Nephron (organoid): ENCODE measurements around the gene CYP4X1.
"Not testable (repeated sequence)": the region's sequence is repeated elsewhere in the genome, so short reads cannot be mapped to it uniquely, and the experiment has no call there.

ENCODE experiments used
- H3K27ac Mint-ChIP-seq, 3 experiments: 2 replicates each; pipeline ENCODE4 v1.8.0; 2020; ENCODE audit warnings: mixed read lengths in 3 of 3, mild to moderate bottlenecking in 2 of 3, moderate library complexity in 1 of 3
- H3K27me3 Mint-ChIP-seq: 2 replicates; pipeline ENCODE4 v1.8.0; 2021; ENCODE audit warnings: low read depth, mild to moderate bottlenecking, moderate library complexity, mixed read lengths
- H3K36me3 Mint-ChIP-seq: 2 replicates; pipeline ENCODE4 v1.8.0; 2020; ENCODE audit warnings: low read depth, mixed read lengths
- H3K4me1 Mint-ChIP-seq: 2 replicates; pipeline ENCODE4 v1.8.0; 2020; ENCODE audit warnings: mixed read lengths
- H3K4me3 Mint-ChIP-seq, 3 experiments: 2 replicates each; pipeline ENCODE4 v1.8.0; 2020; ENCODE audit warnings: mild to moderate bottlenecking in 3 of 3, mixed read lengths in 3 of 3, moderate library complexity in 2 of 3
- H3K9me3 Mint-ChIP-seq: 2 replicates; pipeline ENCODE4 v1.8.0; 2020; ENCODE audit warnings: mixed read lengths
- TF ChIP-seq, protein P1 (sequence below), 3 experiments: fragments of 200-600 bp; sonication (generic); IDR thresholded peaks; one replicate each; pipeline ENCODE4 v1.5.0; 2021; ENCODE audit warnings: antibody characterized with exemption in 3 of 3; ENCODE audit not compliant: unreplicated experiment in 3 of 3

Gene CYP4X1

DNA sequence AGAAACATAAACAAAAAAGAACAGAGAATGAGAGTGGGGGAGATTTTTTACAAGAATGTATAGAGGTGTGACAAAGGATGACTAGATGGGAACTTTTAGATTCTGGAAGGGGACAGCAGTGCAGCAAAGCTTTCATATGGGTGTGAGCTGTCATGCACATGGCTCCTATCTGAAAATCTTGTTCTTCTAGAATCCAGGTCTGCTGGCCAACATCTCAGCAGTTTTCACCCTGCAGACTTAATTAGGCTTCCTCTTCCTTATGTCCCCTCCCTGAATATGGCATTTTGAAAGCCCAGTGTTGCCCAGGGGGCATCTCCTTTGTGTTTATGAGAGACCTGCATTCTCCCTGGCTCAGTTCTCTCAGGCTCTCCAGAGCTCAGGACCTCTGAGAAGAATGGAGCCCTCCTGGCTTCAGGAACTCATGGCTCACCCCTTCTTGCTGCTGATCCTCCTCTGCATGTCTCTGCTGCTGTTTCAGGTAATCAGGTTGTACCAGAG is 43.7 kb downstream of the CYP4X1 start, which contains the start of gene CYP4Z1:
TSS of gene CYP4Z1 (plus strand) at position 135 of the 498 bp plus-strand sequence. CDS start at position 395, 260 bp downstream.
- H3K4me3 Mint-ChIP-seq, result no peak within 1 kb of the TSS
- H3K4me1 Mint-ChIP-seq, result no peaks in the 10 kb centered on the region
- H3K27me3 Mint-ChIP-seq, result peaks cover 37% of the 10 kb centered on the region
- H3K9me3 Mint-ChIP-seq, result peaks cover 4% of the 10 kb centered on the region
- no peaks in the 10 kb centered on the region for H3K36me3 Mint-ChIP-seq
- no peak within 1 kb of the TSS for H3K27ac Mint-ChIP-seq
- TF ChIP-seq, protein P1, sequence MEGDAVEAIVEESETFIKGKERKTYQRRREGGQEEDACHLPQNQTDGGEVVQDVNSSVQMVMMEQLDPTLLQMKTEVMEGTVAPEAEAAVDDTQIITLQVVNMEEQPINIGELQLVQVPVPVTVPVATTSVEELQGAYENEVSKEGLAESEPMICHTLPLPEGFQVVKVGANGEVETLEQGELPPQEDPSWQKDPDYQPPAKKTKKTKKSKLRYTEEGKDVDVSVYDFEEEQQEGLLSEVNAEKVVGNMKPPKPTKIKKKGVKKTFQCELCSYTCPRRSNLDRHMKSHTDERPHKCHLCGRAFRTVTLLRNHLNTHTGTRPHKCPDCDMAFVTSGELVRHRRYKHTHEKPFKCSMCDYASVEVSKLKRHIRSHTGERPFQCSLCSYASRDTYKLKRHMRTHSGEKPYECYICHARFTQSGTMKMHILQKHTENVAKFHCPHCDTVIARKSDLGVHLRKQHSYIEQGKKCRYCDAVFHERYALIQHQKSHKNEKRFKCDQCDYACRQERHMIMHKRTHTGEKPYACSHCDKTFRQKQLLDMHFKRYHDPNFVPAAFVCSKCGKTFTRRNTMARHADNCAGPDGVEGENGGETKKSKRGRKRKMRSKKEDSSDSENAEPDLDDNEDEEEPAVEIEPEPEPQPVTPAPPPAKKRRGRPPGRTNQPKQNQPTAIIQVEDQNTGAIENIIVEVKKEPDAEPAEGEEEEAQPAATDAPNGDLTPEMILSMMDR (IDR thresholded peaks at IDR 0.05; ENCODE audit: unreplicated experiment in 3 of 3), result no peak

DNA sequence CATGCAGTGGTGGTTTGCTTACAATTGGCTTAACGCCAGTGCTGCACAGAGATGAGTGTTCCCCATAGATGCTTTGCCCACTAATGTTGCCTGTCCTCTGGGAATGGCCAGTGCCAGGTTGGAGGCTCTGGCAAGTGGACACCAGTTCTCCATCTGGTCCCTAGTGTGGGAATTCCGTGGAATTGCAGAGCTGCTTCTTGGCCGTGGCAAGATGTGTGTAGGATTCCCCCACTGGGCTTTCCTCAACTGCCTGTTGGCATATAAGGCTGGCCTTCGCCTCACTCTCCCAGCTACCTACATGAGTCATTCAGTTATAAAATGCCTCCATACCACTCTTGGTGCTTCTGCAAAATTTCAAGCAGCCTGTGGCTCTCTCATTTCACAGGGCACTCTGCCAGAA is 45.6 kb downstream of the CYP4X1 start:
- H3K4me3 Mint-ChIP-seq, H3K4me1 Mint-ChIP-seq, H3K9me3 Mint-ChIP-seq, H3K36me3 Mint-ChIP-seq, H3K27ac Mint-ChIP-seq: not testable (repeated sequence)
- peaks cover 32% of the 10 kb centered on the region for H3K27me3 Mint-ChIP-seq

DNA sequence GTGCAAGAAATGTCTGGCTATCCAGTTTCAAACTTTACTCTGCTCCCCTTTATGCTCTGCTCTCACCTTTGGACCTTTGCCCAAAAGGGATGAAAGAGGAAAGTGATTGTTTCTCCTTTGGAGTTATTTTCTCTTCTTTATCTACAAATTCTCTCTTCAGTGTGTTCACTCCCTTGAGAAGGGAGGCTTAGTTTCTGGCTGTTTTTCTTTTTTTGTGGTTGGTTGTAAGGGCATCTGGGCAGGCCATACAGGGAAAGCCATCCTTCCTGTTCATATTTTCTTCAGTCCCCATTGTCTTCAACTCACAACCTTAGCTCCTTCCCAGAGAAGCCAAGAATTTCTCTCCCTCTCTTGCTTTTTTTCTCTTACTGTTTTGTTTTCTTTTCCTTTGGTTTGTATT is 46.0 kb downstream of the CYP4X1 start:
- H3K9me3 Mint-ChIP-seq, H3K4me1 Mint-ChIP-seq, H3K27ac Mint-ChIP-seq, H3K4me3 Mint-ChIP-seq, H3K36me3 Mint-ChIP-seq: not testable (repeated sequence)
- peaks cover 32% of the 10 kb centered on the region for H3K27me3 Mint-ChIP-seq

DNA sequence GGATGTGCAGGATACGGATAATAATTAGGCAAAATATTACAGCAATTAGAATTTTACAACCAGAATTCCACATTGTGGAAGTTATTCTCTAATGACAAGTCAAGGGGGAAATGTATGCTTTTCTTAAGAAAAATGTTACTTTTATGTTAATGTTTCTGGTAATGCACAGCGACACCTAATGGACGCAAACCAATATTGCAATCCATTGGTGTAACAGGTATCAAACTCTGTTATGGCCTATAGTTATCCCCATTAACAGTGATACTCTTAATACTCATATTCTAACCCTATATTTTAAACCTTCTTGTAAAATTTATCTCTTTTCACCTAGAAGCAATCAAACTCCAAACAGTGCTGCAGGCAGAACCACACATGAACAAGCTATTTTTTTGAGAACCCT is 65.9 kb downstream of the CYP4X1 start:
- TF ChIP-seq, protein P1 (IDR thresholded peaks at IDR 0.05; ENCODE audit: unreplicated experiment in 3 of 3), result peak; percentile 47 to 68 (median 53)
- not testable (repeated sequence) for H3K4me1 Mint-ChIP-seq, H3K4me3 Mint-ChIP-seq, H3K27me3 Mint-ChIP-seq, H3K27ac Mint-ChIP-seq, H3K9me3 Mint-ChIP-seq, H3K36me3 Mint-ChIP-seq

DNA sequence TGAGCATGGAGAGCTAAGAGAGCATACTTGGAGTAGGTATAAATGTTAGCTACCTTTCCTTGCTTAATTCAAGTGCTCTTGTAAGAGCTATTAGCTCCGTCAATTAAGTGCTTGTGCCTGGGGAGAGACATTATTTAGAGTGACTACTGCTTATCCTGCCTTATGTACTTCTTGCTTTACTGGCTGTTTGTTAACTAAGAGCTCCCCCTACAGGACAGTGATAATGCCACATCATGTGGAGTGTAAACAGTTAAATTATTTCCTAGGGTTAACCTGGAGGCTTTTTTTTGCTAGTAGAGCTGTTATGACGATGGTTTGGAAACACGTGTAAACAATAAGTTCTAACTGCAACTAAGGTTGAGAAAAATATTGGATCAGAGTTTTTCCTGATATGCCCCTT is 68.0 kb downstream of the CYP4X1 start:
- H3K36me3 Mint-ChIP-seq, H3K9me3 Mint-ChIP-seq, H3K27me3 Mint-ChIP-seq, H3K27ac Mint-ChIP-seq, H3K4me3 Mint-ChIP-seq, H3K4me1 Mint-ChIP-seq: not testable (repeated sequence)
